GM18858 (cell line): ENCODE data around the gene PZP.

Source experiments
- ATAC-seq: cut with Tn5 transposase; IDR thresholded peaks from one replicate; pipeline ENCODE4 v1.9.1; 2021; ENCODE audit not compliant: unreplicated experiment

The PZP gene

GRCh38 chr12:9104767-9105423 is 103.3 kb downstream of the PZP start:
- no peak for ATAC-seq

- ATAC-seq = no peak
Observed at GRCh38 chr12:9104087-9104486, 104.1 kb downstream of the PZP start.

GRCh38 chr12:9103050-9103849 is 104.9 kb downstream of the PZP start:
- ATAC-seq = no peak

GRCh38 chr12:9101018-9101687 is 107.0 kb downstream of the PZP start:
- ATAC-seq = no peak

- ATAC-seq = no peak
Observed at GRCh38 chr12:9099552-9100190, 108.5 kb downstream of the PZP start.
